Measurements from ENCODE around the gene C1orf35.

C1orf35 gene

DNA sequence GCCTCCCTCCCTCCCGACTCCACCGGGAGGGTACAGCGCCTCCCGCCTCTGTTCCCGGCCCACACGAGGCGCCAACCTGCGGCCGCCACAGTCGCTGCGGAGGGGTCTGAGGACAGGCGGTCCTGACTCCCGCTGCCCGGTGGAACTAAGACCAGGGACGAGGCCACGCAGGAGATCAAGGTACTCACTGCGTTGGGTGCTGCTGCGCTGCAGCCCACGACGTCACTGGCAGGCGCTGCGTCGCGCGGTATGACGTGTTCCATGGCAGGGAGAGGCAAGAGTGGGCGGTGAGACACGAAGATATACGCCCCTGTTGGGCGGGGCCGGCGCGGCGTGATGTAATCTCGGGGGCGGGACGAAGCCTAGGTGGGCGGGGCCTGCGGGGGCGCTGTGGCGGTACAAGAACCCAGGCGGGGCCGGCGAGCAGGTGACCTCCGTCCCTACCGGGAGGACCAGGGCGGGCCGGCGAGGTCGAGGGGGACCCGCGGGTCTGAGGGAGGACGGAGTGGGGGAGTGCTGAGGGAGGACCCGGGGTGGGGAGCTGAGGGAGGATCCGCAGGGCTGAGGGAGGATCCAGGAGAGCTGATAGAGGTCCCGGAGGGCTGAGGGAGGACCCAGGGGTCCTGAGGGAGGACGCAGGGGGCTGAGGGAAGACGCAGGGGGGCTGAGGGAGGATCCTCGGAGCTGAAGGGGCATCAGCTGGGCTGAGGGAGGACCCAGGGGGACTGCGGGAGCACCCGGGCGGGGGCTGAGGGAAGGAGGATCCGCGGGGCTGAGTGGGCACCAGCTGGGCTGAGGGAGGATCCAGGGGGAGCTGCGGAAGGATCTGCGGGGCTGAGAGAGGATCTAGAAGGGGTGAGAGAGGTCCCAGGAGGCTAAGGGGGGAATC, 6.2 kb upstream of the C1orf35 start, which contains the start of gene MRPL55:
Gene MRPL55, minus strand, starts transcription at position 227 of the 889 bp plus-strand sequence. CDS start 1,039 bp downstream, outside the sequence.
- DNase-seq = peak; percentile 90

DNA sequence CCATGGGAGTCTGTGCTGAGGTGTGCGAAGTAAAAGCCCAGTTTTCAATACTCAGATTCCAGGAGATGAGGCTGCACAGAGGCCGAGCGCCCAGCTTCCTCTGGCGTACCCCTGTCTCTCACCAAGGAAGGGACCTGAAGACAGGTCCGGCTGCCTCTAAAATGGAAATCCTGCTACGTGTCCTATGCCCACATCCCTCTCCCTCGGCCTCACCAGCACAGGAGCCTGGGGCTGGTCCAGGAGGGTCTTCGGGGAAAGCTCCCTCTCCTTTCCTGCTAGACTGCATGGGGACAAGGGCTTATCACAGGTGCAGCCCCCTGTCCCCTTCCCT, 5.6 kb upstream of the C1orf35 start:
- DNase-seq = no peak

DNA sequence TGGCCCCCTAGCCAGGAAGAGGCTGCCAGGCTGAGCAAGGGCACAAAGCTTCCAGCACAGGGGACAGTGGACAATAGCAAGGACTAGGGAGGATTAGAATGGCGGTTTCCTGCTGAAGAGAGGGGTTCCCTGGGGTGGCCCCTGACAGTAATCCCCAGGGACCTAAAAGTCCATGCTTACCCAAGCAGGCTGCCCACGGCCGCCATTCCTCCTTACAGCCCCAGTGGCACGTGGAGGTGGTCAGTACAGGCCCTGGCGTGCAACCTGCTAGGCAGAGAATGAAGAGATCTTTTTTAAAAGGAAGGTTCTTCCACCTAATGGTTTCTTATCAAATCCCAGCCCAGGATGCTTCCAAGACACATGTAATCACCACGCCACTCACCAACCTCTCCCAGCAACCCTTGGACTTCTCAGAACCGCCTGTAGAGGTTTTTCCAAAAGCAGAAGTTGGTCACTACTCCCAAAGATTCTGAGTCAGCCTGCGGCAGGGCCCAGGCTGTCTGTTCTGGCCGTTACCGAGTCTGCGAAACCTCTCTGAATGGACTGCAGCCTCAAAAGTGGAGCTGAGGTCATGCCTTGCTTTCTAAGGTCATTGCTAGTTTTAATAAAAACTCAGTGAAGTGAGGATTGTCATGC, 5.0 kb upstream of the C1orf35 start:
- DNase-seq = no peak

DNA sequence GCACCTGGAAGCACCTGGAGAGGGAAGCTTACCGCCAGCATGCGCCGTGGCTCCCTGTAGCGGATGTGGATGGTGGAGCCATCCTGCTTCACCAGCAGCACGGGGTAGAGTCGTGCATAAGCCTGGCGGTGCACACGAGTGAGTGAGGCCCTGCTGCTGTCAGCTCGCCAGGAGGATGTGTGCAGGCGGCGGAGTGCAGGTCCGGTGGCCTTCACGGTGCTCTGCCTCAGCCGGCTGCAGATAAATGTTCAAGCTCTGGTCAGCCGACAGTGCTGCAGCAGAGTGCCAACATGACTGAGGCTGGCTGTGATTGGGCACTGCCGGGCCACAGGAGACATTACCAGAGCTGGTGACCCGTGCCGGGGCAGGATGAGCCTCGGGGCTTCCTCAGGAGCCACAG, 4.5 kb upstream of the C1orf35 start:
- no peak for DNase-seq

DNA sequence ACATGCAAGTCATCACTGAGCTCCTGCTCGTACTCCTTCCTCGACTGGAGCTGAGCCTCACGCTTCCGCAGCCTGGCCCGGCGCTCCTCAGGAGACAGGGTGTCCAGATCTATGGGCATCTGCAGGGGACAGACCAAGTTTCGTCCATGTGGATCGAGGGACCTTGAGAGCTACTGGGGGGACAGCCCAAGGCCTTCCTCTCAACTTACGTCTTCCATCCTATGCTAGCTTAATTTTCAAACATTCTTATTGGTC, 3.6 kb upstream of the C1orf35 start:
- DNase-seq = no peak

DNA sequence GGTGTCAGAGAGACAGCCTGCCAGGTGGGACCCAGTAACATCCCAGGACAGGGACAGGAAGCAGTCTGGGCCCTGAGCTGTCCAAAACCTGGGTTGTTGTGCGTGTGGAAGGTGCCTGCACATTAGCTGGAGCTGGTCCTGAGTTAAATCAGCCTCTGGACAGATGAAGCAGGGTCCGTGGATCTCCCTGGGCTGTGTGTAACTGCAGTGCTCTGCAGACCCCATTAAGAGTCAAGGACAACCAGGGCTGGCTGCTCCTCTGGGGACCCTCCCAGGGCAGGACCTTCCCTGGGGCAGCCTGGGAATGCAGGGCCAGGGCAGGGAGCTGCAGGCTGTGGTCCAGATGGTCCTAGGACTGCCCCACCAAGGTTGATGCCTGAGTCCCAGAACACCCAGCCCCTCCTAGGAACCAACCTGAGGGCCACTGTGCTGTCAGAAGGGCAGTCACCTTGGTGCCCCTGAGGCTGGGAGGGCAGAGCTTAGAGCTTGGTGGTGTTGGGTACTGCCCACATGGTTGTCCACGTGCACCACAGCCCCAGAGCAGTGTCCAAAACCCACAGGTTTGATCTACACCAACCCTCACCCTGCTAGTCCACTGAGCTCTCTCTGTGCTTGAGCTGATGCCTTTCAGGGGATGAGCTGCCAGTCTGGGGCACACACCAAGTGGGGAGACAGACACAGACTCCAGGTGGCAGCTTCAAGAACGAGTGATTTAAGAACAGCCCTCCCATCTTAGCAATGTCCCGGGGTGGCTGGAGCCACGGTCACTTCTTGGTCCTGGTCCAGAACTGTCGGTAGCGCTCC, 3.1 kb upstream of the C1orf35 start:
- DNase-seq = no peak

DNA sequence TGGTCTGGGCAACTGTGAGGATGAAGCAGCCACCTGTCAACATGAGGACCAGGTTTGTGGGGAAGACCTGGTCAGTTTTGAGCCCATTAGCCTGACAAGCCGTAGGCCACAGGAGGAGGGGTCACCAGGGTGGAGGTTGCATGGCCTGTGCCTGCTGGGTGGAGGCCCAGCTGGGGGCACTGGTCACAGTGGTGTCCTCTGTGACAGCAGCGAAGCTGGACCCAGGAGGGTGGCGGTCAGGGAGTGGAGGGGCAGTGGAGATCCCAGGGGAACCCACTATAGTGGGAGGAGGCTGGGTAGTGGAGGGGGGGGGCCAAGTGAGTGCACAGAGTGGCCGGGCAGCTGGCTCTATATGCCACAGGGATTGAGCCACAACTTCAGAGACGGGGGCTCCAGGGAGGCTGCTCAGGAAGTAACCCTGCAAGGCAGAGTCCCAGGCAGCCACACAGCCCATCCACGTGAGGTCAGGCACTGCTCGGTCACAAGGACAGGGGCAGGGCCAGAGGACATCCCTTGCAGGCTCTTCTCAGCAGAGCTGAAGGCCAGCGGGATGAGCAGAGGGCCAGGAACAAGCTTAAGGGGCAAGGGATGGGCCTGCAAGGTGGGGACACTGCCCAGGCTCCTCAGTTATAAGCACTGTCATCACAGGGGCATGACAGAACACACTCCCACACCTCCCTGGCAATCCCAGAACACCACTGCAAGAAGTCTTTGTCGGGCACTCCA, 2.3 kb upstream of the C1orf35 start:
- no peak for DNase-seq

DNA sequence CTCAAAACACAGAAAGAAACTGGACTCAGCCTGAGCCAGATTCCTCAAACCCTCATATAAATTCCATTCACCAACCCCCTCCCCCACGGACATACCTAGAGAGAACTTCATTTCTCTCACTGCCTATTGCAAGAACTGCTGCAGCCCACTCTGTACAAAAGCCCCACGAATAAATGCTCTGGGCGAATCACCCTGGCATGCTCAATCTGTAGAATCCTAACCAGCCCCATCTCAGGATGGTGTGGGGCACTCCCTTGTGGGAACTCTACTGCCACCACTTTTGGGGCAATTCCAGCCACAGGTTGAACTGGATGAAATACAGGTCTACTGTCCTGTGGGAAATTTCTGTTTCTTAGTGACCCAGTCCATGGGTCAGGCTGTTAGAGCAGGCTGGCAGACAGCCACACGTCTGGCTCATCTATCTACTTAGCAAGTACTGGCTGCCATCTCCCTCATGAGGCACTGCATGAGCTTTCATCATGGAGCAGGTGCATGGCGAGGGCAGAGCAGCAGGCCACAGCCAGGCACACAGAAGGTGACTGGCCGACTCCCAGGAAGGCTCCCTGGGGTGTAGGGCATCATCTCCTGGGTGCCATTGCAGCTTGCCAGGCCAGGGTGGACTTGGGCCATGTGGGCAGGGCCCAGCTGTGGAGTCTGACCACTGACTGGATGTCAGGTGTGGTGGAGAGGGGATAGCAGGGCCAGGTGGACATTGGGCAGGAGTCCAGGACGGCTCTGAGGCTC, 1.6 kb upstream of the C1orf35 start:
- no peak for DNase-seq

DNA sequence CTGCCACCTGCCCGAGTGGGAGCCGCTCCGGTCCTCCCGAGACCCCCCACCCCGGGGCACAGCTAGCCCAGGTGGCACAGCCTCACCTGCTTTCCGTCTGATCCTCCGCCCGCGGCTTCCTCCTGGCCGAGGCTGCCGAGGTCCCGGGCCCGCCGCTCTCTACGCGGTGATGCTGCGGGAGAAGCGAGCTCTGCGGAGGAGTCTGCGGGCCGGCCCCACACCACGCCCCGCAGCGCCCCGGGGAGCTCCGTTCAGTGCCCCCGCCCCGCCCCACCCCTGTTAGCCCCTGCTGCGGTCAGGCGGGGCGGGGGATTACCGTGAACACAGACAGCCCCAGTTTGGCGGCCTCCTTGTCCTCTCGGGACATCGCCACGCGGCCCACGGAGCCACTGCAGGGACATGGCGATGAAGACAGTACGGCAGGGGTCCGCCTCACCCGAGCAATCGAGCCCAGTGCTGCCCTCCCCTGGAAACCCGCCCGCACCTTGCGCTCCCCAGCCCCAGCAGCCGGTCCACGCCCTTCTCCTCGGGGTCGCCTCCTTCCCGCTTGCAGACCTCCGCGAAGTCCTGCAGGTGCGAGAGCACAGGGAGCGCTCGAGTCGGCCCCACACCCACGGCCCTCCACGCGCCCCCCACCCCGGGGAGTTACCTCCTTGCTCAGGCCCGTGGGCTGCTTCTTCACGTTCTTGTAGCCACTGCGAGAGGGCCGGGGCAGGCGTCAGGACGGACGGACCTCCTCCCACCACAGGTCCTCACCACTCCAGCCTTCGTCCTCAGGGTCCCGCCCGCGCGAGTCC, 933 bp downstream of the C1orf35 start:
- no peak for DNase-seq

DNA sequence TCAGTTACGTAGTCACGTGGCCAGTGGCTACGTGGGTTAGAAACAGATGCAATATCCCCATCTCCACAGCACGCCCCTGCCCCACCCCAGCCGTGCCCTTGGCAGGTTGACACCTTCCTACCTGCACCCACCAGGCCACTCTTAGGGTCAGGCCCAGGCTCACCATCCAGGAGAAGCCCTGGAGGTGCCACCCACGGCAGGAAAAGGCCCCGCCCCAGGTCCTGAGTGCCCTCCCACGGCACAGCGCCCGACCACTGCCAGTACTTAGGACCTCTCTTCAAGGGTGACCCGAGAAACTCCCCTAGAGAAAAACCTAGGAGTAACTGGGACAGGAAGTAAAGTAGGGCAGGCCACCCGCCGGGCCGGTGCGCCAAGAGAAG, 1.5 kb downstream of the C1orf35 start:
- no peak for DNase-seq

DNA sequence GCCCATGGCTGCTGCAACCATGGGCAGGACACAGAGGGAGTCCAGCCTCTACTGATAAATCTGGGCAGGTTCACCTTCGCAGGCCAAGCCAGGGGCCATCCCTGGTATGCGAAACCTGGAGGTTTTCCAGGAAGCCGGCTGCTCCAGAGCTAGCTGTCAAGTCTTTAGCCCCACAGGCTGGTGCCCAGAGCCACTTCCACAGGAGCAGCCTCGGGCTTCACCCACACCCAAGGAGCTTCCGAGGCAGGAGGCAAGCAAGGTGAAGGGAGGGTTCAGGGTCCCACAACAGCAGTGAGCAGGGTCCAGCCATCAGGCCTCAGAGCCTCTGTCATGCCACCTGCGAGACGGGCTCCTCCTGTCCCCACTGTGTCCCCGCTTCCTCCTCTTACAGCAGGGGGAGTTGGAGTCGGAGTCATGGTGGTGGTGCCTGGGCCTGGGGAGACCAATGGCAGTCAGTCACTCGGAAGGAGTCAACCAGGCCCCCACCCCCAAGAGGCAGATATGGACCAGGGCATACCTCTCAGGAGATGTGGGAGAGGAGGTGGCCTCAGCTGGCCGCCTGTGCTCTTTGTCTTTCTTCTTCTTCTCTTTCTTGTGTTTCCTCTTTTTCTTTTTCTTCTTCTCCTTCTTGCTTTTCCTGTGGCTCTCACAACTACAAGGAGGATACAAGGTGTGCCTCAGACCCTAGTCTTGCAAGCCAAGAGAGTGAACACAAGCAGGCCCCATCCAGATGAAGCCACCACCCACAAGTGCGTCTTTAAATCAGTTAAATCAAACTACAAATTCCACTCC, 2.1 kb downstream of the C1orf35 start:
- no peak for DNase-seq

DNA sequence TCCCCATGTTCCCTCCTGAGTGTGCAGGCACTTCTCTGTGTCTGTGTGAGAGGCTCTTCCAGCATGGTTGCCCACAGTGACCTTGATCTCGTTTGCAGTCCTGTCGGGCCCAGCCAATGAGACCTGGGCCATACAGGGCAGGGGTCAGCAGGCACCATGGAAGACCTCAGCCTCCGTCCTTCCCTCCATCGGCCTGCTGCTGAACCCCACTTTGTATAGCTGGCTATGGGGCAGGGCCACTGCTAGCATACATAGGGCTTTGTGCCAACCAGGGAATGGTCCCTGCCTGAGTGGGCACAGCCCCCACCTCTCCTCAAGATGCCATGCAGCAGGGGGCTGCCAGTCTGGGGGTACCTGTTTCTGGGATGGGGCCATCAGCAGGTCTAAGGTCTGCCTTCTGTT, 3.8 kb downstream of the C1orf35 start:
- DNase-seq = no peak

DNA sequence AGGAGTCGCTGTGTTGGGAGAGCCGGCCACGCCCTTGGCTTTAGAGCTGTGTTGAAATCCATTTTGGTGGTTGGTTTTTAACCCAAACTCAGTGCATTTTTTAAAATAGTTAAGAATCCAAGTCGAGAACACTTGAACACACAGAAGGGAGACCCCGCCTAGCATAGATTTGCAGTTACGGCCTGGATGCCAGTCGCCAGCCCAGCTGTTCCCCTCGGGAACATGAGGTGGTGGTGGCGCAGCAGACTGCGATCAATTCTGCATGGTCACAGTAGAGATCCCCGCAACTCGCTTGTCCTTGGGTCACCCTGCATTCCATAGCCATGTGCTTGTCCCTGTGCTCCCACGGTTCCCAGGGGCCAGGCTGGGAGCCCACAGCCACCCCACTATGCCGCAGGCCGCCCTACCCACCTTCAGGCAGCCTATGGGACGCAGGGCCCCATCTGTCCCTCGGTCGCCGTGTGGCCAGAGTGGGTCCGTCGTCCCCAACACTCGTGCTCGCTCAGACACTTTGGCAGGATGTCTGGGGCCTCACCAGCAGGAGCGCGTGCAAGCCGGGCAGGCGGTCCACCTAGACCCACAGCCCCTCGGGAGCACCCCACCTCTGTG, 4.7 kb downstream of the C1orf35 start:
- no peak for DNase-seq

DNA sequence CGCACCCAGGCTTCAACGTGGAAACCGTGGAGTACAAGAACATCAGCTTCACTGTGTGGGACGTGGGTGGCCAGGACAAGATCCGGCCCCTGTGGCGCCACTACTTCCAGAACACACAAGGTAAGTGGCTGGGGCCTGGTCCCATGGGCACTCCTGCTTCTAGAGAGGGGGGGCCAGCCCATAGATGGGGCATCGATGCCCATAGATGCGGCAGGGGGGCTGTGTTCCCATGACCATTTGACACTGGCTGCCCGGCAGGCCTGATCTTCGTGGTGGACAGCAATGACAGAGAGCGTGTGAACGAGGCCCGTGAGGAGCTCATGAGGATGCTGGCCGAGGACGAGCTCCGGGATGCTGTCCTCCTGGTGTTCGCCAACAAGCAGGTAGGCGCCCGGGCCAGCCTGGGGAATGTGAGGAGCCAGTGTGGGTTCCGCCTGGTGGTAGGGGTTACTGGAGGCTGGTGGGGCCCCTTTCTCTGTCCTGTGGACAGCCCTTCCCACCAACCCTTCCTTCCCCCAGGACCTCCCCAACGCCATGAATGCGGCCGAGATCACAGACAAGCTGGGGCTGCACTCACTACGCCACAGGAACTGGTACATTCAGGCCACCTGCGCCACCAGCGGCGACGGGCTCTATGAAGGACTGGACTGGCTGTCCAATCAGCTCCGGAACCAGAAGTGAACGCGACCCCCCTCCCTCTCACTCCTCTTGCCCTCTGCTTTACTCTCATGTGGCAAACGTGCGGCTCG, 5.6 kb downstream of the C1orf35 start:
- DNase-seq = no peak

DNA sequence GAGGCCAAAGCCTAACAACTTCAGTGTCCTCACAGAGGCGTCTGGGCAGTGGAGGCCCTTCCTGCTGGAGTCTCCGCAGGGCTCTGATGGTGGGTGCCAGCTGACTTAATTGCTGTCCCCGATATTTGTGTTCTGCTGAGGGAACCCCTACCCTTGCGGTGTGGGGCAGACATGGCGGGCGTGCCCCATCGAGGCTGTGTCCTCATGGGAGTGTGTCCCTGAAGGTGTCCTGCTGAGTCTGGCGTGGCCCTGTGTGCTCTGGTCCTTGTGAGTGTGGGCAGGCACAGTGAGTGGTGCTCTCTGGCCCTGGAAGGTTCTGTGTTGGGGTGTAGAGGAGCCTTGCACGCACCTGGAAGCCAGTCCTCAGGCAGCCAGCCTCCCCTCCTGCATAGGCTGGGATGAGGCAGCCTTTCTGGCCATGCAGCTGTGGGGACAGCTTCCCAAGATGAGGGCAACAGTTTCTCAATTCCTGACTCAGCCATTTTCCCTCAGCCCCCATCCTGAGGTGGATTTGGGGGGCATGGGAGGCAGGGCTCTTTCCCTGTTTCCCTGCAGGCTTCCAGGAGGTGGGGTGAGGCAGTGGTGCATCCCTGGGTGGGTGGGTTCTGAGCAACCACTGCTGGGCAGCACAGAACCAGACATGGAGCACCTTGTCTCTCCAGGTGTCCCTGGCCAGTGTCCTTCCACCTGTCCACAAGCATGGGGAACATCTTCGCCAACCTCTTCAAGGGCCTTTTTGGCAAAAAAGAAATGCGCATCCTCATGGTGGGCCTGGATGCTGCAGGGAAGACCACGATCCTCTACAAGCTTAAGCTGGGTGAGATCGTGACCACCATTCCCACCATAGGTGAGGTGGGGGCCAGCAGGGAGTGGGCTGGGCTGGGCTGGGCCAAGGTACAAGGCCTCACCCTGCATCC, 6.5 kb downstream of the C1orf35 start:
- no peak for DNase-seq

DNA sequence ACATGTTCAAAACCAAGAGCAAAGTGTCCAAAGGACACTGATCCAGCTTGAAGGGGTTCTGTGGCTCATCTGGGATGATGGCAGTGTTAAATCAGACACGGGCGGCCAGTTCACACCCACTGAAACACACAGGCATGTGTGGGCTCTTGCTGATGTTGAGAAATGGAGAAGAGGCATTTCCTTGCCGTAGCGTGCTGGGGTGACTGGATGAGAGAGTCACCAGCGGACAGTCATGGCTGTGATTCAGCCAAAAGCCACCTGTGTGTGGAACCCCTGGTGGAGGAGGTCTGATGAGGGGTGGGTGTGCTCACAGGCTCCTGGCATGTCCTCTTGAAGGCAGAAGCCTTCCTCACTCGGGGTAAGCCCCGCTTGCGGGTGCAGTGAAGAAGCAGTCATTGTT, 7.2 kb downstream of the C1orf35 start:
- DNase-seq = no peak

DNA sequence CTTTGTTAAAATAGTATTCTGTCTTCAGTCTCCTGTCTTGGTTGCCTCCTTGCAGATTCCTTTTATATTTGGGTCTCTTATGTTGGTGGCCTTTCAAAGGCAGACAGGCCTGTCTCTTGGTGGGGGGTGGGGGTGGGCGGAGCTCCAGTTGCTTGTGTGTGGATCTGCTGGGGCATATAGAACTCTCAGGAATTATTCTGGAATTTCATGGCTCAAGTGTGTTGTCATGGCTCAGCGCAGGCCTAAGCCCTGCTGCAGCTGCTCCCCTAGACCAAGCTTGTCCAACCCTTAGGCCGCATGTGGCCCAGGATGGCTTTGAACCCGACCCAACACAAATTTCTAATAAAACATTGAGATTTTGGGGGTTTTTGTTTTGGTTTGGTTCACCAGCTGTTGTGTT, 8.0 kb downstream of the C1orf35 start:
- DNase-seq = no peak

DNA sequence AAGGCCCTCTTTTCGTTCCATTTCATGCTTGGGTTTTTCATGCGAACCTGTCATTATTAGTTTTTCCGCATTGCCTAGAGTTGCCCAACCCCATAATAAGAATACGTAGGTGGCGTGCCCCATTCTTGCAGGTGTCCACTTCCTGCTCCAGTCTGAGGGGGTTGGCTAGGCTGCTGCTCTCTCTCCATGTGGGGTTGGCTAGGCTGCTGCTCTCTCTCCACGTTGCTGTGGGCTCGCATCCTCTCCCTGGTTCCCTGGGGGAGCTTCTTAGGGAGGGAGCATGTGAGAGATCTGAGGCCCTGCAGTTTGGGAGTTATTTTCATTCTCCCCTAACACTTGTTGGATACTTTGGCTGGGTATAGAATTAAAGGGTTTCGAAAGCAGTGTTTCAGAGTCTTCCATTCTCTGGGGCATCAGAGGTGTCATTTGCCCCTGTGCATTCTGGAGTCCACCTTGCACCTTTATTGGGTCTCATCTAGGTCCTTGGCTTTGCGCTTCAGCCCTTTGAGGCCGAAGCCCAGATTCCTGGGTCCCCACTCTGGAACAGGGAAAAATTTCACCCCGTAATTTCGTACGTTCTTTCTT, 8.6 kb downstream of the C1orf35 start:
- DNase-seq = no peak
